ENCODE data around the gene NTSR1.

DNA sequence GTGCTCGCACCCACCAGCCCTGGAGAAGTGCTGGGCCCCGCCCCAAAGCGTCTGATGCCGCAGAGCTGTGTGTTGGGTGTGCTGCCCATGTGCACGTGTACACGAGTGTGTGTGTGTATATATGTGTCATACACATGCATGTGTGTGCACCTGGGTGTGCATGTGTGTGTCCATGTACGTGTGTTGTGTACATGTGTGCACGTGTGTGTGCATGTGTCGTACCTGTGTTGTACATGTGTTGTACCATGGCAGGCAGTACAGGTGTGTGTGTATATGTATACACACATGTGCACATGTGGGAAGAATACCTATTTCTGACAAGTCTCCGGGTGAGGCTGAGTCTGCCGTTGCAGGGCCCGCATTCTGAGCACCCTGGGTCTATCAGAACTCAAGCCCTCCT lies 81.4 kb downstream of the NTSR1 start:
- no peak for TF ChIP-seq CTCF (IDR thresholded peaks at IDR 0.05 in 4 of 5, conservative IDR thresholded peaks at IDR 0.05 in 1 of 5)
- TF ChIP-seq POLR2A (IDR thresholded peaks at IDR 0.05) = no peak
